ENCODE data around the gene SOX6.

Gene SOX6

DNA sequence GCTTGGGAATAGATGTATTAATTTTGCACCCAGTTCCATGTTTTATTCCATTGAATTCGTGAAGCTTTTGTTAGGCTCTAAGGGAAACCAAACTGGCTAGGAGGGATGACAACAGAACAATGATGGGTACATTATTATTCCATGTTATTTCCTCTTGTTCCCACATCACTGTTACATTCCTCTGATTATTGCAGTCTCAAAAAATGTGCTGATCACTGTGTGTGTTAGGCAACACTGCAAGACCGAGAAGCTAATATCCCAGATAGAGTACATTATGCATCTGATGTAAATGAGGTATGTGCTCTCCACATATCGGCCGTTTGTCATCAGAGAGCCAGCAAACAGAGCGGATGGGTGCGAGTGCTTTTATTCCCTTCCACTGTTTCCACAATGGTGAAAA lies 327.9 kb downstream of the SOX6 start:
- DNase-seq = no peak

GRCh38 chr11:16027621-16028020 lies 328.7 kb downstream of the SOX6 start:
- no peak for DNase-seq

GRCh38 chr11:16026849-16027248 lies 329.5 kb downstream of the SOX6 start:
- no peak for DNase-seq

GRCh38 chr11:16018931-16019330 lies 337.4 kb downstream of the SOX6 start:
- DNase-seq = no peak

DNA sequence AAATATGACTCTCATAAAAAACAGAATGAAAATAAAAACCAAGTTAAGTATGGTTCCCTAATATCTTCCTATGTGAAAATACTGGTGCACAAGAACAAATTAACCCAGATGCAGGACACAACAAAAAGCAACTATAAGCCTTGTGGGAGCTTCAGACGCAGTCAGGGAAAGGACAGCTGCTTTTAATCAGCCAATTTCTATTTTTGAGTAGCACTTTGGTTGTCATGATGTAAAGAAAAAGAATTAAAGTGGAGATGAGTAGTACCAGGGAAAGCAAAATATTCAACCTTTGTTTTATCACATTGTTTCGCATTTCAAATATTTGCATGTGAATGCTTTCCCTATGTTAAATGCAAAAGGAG lies 339.9 kb downstream of the SOX6 start:
- no peak for DNase-seq

- DNase-seq = no peak
These were observed 340.4 kb downstream of the SOX6 start for GRCh38 chr11:16015741-16016467.

GRCh38 chr11:16013649-16014275 lies 342.6 kb downstream of the SOX6 start:
- no peak for DNase-seq

GRCh38 chr11:16013242-16013641 lies 343.1 kb downstream of the SOX6 start:
- no peak for DNase-seq

DNA sequence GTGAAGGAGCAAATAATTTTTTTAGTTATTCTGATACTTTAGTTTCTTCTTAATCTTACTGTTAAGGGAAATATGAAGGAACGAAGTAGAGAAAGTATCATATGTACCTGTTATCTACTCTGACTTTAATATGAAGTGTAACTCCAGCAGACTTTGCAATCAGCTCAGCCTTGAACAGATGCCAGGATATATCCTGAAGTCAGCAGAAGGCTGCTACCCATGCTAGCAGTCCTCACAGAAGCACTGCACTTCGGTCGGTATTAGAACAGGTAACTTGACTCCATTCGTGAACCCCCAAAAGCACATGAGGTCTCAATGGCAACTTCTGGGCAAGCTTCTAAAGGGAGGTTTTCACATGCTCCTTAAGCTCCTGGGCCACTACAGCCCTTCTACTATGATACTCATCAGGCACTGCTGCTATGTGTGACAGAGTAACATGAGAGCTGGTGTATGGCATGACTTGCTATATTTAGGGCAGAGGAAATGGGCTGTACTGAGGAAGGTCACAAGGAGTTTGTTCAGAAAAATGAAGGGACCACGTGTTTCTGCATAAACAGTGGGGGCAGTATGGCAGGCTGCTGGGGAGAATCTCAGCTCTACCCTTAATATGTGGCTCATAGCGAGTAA lies 344.1 kb downstream of the SOX6 start:
- no peak for DNase-seq

DNA sequence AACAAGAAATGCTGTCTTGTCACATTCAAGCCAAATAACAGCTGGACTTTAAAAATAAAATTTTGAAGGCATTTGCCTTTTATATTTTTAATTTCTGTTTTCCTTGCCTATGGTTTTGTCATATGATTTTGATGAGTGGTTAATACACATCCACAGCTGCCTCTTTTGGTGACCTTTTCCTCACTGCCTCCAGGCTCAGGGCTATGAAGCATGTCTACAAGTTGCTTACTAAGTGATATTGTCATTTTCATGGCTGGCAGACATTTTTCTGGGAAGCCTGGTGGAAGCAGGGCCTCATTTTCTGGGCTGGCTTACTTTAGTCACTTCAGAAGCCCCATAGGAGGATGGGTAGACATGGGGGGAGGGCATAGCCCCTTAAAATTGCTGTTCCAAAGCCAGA lies 344.9 kb downstream of the SOX6 start:
- no peak for DNase-seq

DNA sequence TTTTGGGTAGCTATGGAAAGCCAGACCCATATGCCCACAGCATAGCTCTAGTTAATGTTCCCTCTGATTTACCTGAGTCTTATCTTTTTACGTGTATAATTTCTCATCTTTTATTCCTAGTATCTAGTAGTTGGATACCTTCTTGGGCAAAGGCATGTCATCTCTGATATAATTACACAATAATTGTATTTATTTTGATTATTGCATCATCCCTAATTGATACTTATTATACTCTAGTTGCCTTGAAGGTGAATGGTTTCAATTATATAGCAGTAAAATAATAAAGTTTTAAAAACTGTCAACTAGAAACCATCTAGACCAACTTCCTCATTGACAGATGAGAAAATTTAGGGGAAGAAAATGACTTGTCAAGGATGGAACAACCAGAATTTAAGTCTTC lies 347.3 kb downstream of the SOX6 start:
- DNase-seq = no peak

DNA sequence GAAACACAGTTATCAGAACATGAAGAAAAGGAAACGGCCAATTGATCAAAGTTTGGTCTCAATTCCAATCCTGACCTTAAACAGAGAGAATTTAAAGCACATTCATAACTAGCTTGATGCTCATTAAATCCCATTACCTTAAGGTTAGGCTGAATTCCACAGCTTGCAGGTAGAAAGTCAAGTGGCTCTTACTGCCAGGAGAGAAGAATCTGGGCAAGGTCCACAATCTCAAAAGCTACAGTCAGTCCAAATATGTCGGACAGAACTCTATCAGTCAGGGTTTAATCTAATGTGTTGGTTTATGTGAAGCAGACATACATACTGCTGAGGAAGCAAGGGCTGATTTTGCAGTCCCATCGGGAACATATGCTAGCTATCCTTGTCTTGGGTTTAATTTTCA lies 348.8 kb downstream of the SOX6 start:
- DNase-seq = no peak

- DNase-seq = no peak
These were observed 353.4 kb downstream of the SOX6 start for GRCh38 chr11:16002942-16003341.

DNA sequence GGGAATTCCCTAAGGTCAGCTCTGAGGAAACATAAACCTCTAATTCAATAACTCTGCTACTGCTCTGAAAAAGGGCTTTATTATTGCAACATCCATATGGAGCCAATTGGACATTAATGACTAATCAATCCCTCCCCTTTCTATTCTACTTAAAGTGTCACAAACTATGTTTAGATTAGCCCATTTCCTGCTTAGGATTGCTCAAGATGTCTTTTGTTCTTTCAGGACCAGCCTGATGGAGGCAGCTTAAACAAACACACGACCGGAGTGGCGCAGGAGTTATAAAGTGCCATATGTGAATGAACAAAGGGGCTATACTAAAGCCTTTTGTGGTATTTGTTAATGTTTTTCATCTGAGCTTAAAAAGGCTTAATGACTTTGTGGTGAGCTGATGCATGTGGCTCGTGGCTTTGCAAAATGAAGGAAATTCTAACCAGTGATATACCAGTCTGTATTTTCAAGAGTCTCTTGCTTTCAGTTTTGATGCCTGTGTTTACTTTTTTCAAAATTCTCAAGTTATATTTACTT lies 354.4 kb downstream of the SOX6 start:
- no peak for DNase-seq

GRCh38 chr11:16001044-16001568 lies 355.2 kb downstream of the SOX6 start:
- no peak for DNase-seq

- no peak for DNase-seq
These were observed 356.3 kb downstream of the SOX6 start for GRCh38 chr11:16000065-16000464.

DNA sequence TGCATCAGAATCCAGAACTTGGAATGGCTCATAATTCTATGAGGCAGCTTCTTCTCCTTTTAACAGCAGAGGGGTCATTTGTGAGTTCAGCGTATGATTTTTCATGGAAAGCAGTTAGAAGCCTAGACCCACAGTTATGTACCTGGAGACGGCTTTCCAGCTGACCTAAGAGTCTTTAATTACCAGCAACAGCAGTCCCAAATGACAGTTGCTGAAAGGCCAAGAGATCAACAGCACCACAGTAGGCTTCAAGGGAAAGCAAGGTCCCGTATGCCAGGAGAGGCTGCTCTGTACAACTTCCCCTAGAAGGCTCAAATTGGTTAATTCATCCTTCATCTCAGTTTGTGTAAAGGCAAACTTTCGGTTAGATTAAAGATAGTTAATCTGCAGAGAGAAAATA lies 363.0 kb downstream of the SOX6 start:
- no peak for DNase-seq

DNA sequence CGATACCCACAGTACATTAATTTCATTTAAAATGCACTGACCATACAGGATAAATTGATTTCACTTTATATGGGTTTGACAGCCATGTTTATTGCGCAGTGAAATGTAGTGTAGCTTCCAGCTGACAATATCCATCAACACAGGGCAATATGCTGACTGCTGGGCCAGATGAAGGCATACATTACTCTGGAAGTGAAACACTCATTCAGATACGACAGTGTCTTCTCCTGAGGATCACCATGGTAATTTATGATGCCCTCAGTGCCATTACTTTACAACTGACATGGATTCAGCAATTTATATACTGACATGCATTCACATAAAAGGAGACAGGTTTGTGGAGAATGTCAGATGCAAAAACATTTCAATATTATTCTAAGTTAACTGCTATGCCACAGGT lies 365.1 kb downstream of the SOX6 start:
- DNase-seq = no peak

- no peak for DNase-seq
These were observed 366.7 kb downstream of the SOX6 start for GRCh38 chr11:15989685-15990084.

DNA sequence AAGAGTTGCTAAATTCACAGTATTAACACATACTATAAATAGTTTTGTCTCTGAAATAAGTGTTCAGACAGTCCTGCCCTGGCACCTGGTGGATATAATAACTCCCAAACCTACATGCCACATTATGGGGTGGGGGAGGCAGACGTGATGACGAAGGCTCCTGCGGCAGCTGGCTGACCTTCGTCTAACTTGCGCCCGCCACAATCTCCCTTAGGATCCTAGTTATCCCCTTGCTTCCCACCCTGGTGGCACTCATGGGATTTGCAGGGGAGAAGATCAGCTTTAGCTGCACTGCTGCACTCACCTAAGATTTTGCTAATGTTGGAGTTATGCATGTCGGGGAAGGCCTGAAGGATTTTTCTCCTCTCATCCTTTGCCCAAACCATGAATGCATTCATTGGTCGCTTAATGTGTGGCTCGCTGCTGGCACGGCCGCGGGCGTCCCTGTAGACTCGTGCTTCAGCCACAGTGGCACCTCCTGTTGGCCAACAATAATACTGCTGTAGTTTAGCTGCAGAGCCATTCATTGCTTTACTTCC lies 367.6 kb downstream of the SOX6 start:
- no peak for DNase-seq

- DNase-seq = no peak
These were observed 368.3 kb downstream of the SOX6 start for GRCh38 chr11:15988016-15988550.

- DNase-seq = no peak
These were observed 369.3 kb downstream of the SOX6 start for GRCh38 chr11:15987046-15987445.

DNA sequence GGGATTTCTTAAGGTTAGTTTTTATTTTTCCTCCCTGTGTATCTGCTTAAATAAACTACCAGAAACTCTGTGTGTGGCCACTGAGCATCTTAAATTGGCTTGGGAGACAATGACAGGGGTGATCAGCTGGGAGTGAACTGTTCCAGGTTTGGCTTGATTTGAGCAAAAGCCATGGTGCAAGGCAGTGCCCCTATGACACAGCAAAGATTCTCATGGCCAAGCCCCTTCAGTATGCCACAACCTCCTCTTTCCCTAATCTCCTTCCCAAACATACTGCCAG lies 370.5 kb downstream of the SOX6 start:
- no peak for DNase-seq

All from activated T-cell treated with anti-CD3 and anti-CD28 coated beads, Interleukin-2, amount 50 U/mL, for 48 hours (primary cell).